ENCODE measurements around the gene TMEM80.
"Not testable (repeated sequence)": the region's sequence is repeated elsewhere in the genome, so short reads cannot be mapped to it uniquely, and the experiment has no call there.

TMEM80 gene

GRCh38 chr11:679271-680207 is 16.1 kb upstream of the TMEM80 start:
- DNase-seq, result no peak

GRCh38 chr11:680476-680875 is 15.1 kb upstream of the TMEM80 start:
- no peak for DNase-seq

- DNase-seq, result no peak
Observed at GRCh38 chr11:680970-681369, 14.6 kb upstream of the TMEM80 start.

GRCh38 chr11:686451-687243 is 9.0 kb upstream of the TMEM80 start:
- no peak for DNase-seq

GRCh38 chr11:687751-688150 is 7.9 kb upstream of the TMEM80 start:
- no peak for DNase-seq

- no peak for DNase-seq
Observed at GRCh38 chr11:688681-689080, 6.9 kb upstream of the TMEM80 start.

GRCh38 chr11:689625-690024 is 6.0 kb upstream of the TMEM80 start:
- no peak for DNase-seq

GRCh38 chr11:690244-690643 is 5.4 kb upstream of the TMEM80 start:
- not testable (repeated sequence) for DNase-seq

GRCh38 chr11:690738-691633 is 4.6 kb upstream of the TMEM80 start:
- DNase-seq, result peak in 1 of 5 donors; percentile 34

GRCh38 chr11:691710-692590 is 3.7 kb upstream of the TMEM80 start:
- DNase-seq, result no peak

- DNase-seq, result peak in 1 of 5 donors; percentile 74
Observed at GRCh38 chr11:692824-693414, 2.7 kb upstream of the TMEM80 start.

- no peak for DNase-seq
Observed at GRCh38 chr11:693415-693831, 2.2 kb upstream of the TMEM80 start.

- DNase-seq, result no peak
Observed at GRCh38 chr11:693887-694562, 1.6 kb upstream of the TMEM80 start.

GRCh38 chr11:694563-695287 is 891 bp upstream of the TMEM80 start, which contains the start of gene DEAF1:
DEAF1 (minus strand) TSS chr11:695222; CDS start chr11:695047, 175 bp downstream.
- peak; percentile 98 to 99 (median 99) for DNase-seq

- DNase-seq, result no peak
Observed at GRCh38 chr11:695288-695537, 403 bp upstream of the TMEM80 start.

- DNase-seq, result no peak
Observed at GRCh38 chr11:696955-697491, 1.4 kb downstream of the TMEM80 start.

GRCh38 chr11:697811-698311 is 2.2 kb downstream of the TMEM80 start:
- no peak for DNase-seq

- no peak for DNase-seq
Observed at GRCh38 chr11:698493-699115, 3.0 kb downstream of the TMEM80 start.

GRCh38 chr11:699116-699508 is 3.5 kb downstream of the TMEM80 start:
- no peak for DNase-seq
